GM12891 (cell line): Measurements from ENCODE around the gene EYS.

Source experiments
- PAX5 ChIP-seq: IDR thresholded peaks from 2 replicates; pipeline ENCODE4 v1.6.1; 2011; ENCODE audit warnings: low read length, moderate library complexity, mild to moderate bottlenecking; ENCODE audit not compliant: insufficient read depth, severe bottlenecking
- POLR2A ChIP-seq: IDR thresholded peaks from 2 replicates; pipeline ENCODE4 v1.6.1; 2011; ENCODE audit warnings: low read depth, low read length, control low read depth
- POLR2AphosphoS5 ChIP-seq: IDR thresholded peaks from 2 replicates; pipeline ENCODE4 v1.6.1; 2011; ENCODE audit warnings: low read depth, low read length, control low read depth
- POU2F2 ChIP-seq: IDR thresholded peaks from 2 replicates; pipeline ENCODE4 v1.6.1; 2011; ENCODE audit warnings: low read depth, mild to moderate bottlenecking, control low read depth, low read length, moderate library complexity
- TAF1 ChIP-seq: IDR thresholded peaks from 2 replicates; pipeline ENCODE4 v1.6.1; 2011; ENCODE audit warnings: low read depth, low read length, control low read depth

GRCh38 chr6:64807785-64808184 lies 899.2 kb downstream of the EYS start:
- no peak for TF ChIP-seq TAF1
- TF ChIP-seq POLR2A, result no peak
- TF ChIP-seq POLR2AphosphoS5, result no peak
- TF ChIP-seq POU2F2, result no peak
- TF ChIP-seq PAX5, result no peak
